SU-DHL-6 (cell line): Measurements from ENCODE around the gene ZNF333.

ENCODE experiments used
- H2AFZ ChIP-seq: fragments of 200-600 bp; sonication (generic); 2 replicates; pipeline ENCODE4 v1.6.1; 2014; ENCODE audit warnings: low read depth, mild to moderate bottlenecking, moderate library complexity, mixed read lengths, antibody characterized with exemption, low read length; ENCODE audit not compliant: severe bottlenecking
- H3F3A ChIP-seq: fragments of 200-600 bp; shearing (Covaris generic); 2 replicates; pipeline ENCODE4 v1.6.0; 2016; ENCODE audit warnings: antibody characterized with exemption, mild to moderate bottlenecking; ENCODE audit not compliant: insufficient read depth
- H3K27ac ChIP-seq: fragments of 200-600 bp; sonication (generic); 2 replicates; pipeline ENCODE4 v1.5.1; 2016; ENCODE audit warnings: low read depth, mild to moderate bottlenecking, low read length, moderate library complexity, mixed read lengths
- H3K27me3 ChIP-seq: fragments of 200-600 bp; sonication (generic), shearing (Covaris generic); 2 replicates; pipeline ENCODE4 v1.6.0; 2014; ENCODE audit warnings: mild to moderate bottlenecking, low read length
- H3K36me3 ChIP-seq: fragments of 200-600 bp; sonication (generic); 2 replicates; pipeline ENCODE4 v1.6.1; 2014; ENCODE audit warnings: mild to moderate bottlenecking, low read length, mixed read lengths
- H3K4me2 ChIP-seq: fragments of 300-600, 200-600 bp; shearing (Covaris generic), sonication (generic); 2 replicates; pipeline ENCODE4 v1.6.0; 2014; ENCODE audit warnings: low read length, low read depth, mild to moderate bottlenecking; ENCODE audit not compliant: poor library complexity, severe bottlenecking
- H3K4me3 ChIP-seq: fragments of 200-600 bp; sonication (generic); 2 replicates; pipeline ENCODE4 v1.5.1; 2014; ENCODE audit warnings: antibody characterized with exemption, low read length, mild to moderate bottlenecking, mixed read lengths; ENCODE audit not compliant: insufficient read depth, poor library complexity, severe bottlenecking
- H3K79me2 ChIP-seq: fragments of 200-600 bp; sonication (generic); 2 replicates; pipeline ENCODE4 v1.6.1; 2014; ENCODE audit warnings: mild to moderate bottlenecking, low read length, moderate library complexity; ENCODE audit not compliant: insufficient read depth
- H3K9ac ChIP-seq: fragments of 200-600 bp; sonication (generic); 2 replicates; pipeline ENCODE4 v1.7.0; 2014; ENCODE audit warnings: mild to moderate bottlenecking, low read length
- H3K9me2 ChIP-seq: fragments of 200-600 bp; sonication (generic); replicated peaks from 2 replicates; pipeline ENCODE4 v1.6.1; 2014; ENCODE audit warnings: low read length; ENCODE audit not compliant: insufficient read depth
- H3K9me3 ChIP-seq: fragments of 200-600 bp; sonication (generic); 2 replicates; pipeline ENCODE4 v1.6.1; 2014; ENCODE audit warnings: low read length, mixed read lengths; ENCODE audit not compliant: insufficient read depth
- H4K20me1 ChIP-seq: fragments of 200-600 bp; sonication (generic); 2 replicates; pipeline ENCODE4 v1.6.1; 2014; ENCODE audit warnings: low read depth, mild to moderate bottlenecking, antibody characterized with exemption, low read length, moderate library complexity, mixed read lengths
- EZH2phosphoT487 ChIP-seq: fragments of 200-600 bp; sonication (generic), shearing (Covaris generic); conservative IDR thresholded peaks from 2 replicates; pipeline ENCODE4 v1.6.1; 2018; ENCODE audit warnings: mild to moderate bottlenecking, antibody characterized with exemption, low read length, moderate library complexity, mixed read lengths
- TF ChIP-seq, protein P1 (sequence below): fragments of 200-600 bp; sonication (generic); IDR thresholded peaks from one replicate; pipeline ENCODE4 v1.5.1; 2017; ENCODE audit warnings: antibody characterized with exemption, mild to moderate bottlenecking, low read length, moderate library complexity; ENCODE audit not compliant: insufficient read depth, poor library complexity, severe bottlenecking

Gene ZNF333

GRCh38 chr19:14732510-14732909, 42.7 kb downstream of the ZNF333 start:
- Histone ChIP-seq H4K20me1 (no peaks in the 10 kb centered on the region), H3K9me3 (no peaks in the 10 kb centered on the region), H3K9me2 (no peaks in the 10 kb centered on the region), H3K27ac (no peak overlapping the region), H3F3A (no peaks in the 10 kb centered on the region), H3K27me3 (no peaks in the 10 kb centered on the region), H3K79me2 (no peaks in the 10 kb centered on the region), H3K9ac (no peak overlapping the region), H3K4me3 (no peak overlapping the region), H3K36me3 (no peaks in the 10 kb centered on the region), H3K4me2 (no peak overlapping the region), H2AFZ (no peak overlapping the region)
- TF ChIP-seq EZH2phosphoT487, result no peak
- TF ChIP-seq, protein P1, sequence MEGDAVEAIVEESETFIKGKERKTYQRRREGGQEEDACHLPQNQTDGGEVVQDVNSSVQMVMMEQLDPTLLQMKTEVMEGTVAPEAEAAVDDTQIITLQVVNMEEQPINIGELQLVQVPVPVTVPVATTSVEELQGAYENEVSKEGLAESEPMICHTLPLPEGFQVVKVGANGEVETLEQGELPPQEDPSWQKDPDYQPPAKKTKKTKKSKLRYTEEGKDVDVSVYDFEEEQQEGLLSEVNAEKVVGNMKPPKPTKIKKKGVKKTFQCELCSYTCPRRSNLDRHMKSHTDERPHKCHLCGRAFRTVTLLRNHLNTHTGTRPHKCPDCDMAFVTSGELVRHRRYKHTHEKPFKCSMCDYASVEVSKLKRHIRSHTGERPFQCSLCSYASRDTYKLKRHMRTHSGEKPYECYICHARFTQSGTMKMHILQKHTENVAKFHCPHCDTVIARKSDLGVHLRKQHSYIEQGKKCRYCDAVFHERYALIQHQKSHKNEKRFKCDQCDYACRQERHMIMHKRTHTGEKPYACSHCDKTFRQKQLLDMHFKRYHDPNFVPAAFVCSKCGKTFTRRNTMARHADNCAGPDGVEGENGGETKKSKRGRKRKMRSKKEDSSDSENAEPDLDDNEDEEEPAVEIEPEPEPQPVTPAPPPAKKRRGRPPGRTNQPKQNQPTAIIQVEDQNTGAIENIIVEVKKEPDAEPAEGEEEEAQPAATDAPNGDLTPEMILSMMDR, result no peak

DNA sequence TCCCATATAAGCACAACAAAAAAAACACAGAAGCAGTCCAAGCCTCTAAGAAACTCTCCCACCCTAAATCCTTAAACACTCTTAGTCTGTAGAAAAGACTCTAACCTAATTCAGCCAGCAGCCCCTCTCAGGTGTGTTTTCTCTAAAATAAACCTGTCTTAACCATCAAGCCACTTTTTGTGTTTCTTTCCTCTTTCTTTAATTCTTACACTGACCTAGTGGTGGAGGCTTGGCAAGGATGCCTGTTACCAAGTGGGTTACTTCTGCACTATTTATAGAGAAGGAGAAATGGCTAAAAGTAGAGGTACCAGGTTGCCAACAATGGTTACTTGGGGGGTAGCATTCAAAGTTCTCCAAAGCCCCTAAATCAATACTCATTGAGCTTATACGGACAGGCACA, 43.7 kb downstream of the ZNF333 start:
- H3K27me3 ChIP-seq, result no peaks in the 10 kb centered on the region
- no peaks in the 10 kb centered on the region for H3K79me2 ChIP-seq
- no peak for TF ChIP-seq EZH2phosphoT487
- TF ChIP-seq, protein P1, result no peak
- no peaks in the 10 kb centered on the region for H4K20me1 ChIP-seq
- H3K9me3 ChIP-seq, result no peaks in the 10 kb centered on the region
- H3K4me2 ChIP-seq, result no peak overlapping the region
- no peaks in the 10 kb centered on the region for H3F3A ChIP-seq
- H2AFZ ChIP-seq, result no peak overlapping the region
- H3K9ac ChIP-seq, result no peak overlapping the region
- no peaks in the 10 kb centered on the region for H3K36me3 ChIP-seq
- no peak overlapping the region for H3K27ac ChIP-seq
- H3K4me3 ChIP-seq, result no peak overlapping the region
- H3K9me2 ChIP-seq, result no peaks in the 10 kb centered on the region

DNA sequence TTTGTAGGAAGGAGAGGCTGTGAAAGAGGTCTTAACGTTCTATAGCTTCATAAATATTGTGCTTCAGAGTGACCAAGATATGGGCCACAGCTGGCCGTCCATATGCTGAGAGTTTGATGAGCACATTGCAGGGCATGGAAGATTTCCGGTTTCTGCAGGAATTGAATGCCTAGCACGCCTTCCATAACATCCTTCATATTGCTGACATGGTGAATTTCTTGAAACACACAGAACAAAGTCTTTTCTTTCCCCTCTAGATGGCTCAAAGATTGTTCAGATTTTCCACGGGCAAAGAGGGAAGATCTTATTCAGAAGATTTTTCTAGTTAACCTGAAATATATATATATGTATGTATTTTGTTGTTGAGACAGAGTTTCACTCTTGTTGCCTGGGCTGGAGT, 46.1 kb downstream of the ZNF333 start:
- H3K27ac ChIP-seq, result no peak overlapping the region
- H3K27me3 ChIP-seq, result no peaks in the 10 kb centered on the region
- H2AFZ ChIP-seq, result no peak overlapping the region
- TF ChIP-seq, protein P1, result no peak
- no peak for TF ChIP-seq EZH2phosphoT487
- H4K20me1 ChIP-seq, result no peaks in the 10 kb centered on the region
- H3K36me3 ChIP-seq, result no peaks in the 10 kb centered on the region
- H3K9me3 ChIP-seq, result no peaks in the 10 kb centered on the region
- H3K4me3 ChIP-seq, result no peak overlapping the region
- no peak overlapping the region for H3K4me2 ChIP-seq
- no peaks in the 10 kb centered on the region for H3F3A ChIP-seq
- no peak overlapping the region for H3K9ac ChIP-seq
- H3K79me2 ChIP-seq, result no peaks in the 10 kb centered on the region
- no peaks in the 10 kb centered on the region for H3K9me2 ChIP-seq
